Central memory CD8-positive, alpha-beta T cell (primary cell): ENCODE results near the gene LAMA2.

ENCODE experiments used
- ATAC-seq: fragments of 150-1000 bp; cut with Tn5 transposase; replicated peaks from 2 replicates; pipeline ENCODE4 v1.10.0; 2022; ENCODE audit warnings: mild to moderate bottlenecking, moderate FRiP score, moderate number of reproducible peaks; ENCODE audit not compliant: poor library complexity, severe bottlenecking; ENCODE audit errors: extremely low read depth
- DNase-seq, 2 donors: peaks; one replicate each; pipeline ENCODE4 v3.0.0; 2021; ENCODE audit warnings: low spot score in 2 of 2
- H3K27ac Mint-ChIP-seq: one replicate; pipeline ENCODE4 v1.8.0; 2022; ENCODE audit warnings: low read depth, mild to moderate bottlenecking, moderate library complexity, mixed read lengths
- H3K27me3 Mint-ChIP-seq: one replicate; pipeline ENCODE4 v1.8.0; 2022; ENCODE audit warnings: mixed read lengths
- H3K36me3 Mint-ChIP-seq: one replicate; pipeline ENCODE4 v1.8.0; 2022; ENCODE audit warnings: mild to moderate bottlenecking, moderate library complexity, mixed read lengths; ENCODE audit not compliant: insufficient read depth
- H3K4me1 Mint-ChIP-seq: one replicate; pipeline ENCODE4 v1.8.0; 2022; ENCODE audit warnings: mixed read lengths
- H3K4me3 Mint-ChIP-seq: one replicate; pipeline ENCODE4 v1.8.0; 2022; ENCODE audit warnings: mild to moderate bottlenecking, moderate library complexity, mixed read lengths
- H3K9me3 Mint-ChIP-seq: one replicate; pipeline ENCODE4 v1.8.0; 2022; ENCODE audit warnings: mixed read lengths

Gene LAMA2

DNA sequence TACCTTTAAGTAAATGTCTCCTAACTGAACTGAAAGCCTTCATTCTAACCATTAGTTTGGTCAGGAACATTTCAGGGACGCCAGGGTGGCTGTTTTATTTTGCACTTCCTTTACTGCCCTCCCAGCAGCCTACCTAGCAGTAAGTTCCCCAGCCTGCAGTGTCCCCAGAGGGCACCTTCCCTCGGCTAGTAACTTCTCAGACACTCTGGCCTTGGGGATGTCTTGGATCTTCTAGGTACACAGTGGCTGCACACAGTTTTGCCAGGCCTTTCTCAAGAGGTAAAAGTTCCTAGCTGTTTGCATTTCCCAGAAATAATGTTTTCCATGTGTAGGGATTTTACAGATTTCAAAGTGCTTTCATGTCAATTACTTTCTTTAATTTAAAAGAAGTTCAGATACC is 378 bp upstream of the LAMA2 start:
- no peaks in the 10 kb centered on the region for H3K36me3 Mint-ChIP-seq
- no peak overlapping the region for H3K4me3 Mint-ChIP-seq
- no peaks in the 10 kb centered on the region for H3K4me1 Mint-ChIP-seq
- H3K27me3 Mint-ChIP-seq, result peaks cover 20% of the 10 kb centered on the region
- H3K27ac Mint-ChIP-seq, result no peak overlapping the region
- ATAC-seq, result no peak
- DNase-seq, result no peak
- no peaks in the 10 kb centered on the region for H3K9me3 Mint-ChIP-seq

DNA sequence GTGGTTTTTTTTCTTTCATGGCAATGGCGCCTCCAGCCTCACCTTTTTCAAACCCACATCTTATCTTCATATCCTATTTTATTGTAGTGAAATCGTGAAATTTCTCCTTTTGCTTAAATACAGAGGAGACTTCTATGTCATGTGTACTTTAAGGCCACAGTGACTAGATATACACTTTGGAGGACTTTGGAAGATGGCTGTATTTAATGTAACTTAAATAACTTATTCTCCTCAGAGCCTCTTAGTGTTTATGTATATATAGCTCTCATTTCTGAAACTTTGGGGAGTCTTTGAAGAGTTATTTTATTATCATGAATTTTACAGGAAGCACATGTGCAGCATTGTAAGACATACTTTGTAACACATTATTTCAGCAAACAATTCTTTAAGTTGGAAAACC is 968 bp downstream of the LAMA2 start:
- Mint-ChIP-seq H3K9me3 (no peaks in the 10 kb centered on the region), H3K4me1 (no peaks in the 10 kb centered on the region), H3K4me3 (no peak overlapping the region), H3K27ac (no peak overlapping the region), H3K36me3 (no peaks in the 10 kb centered on the region), H3K27me3 (peaks cover 32% of the 10 kb centered on the region)
- ATAC-seq (no peak), DNase-seq (no peak)

DNA sequence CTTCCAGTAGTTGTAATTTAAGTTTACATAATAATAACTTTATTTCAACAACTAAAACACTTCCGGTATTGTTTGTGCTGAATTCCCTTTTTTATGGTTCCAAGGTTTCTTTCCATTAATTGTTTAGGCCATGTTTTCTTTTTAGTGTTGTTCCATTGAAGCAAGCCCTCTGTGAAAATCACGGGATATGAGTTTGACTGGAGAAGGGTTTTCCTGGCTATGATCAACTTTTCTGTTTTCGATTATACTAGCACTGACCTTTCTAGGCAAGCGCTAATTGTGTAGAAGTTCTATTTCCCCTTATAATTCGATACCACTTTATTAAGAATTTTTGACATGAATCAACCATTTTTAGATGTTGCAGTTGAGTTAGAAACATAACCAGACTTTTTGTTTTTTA is 2.4 kb downstream of the LAMA2 start:
- no peak overlapping the region for H3K4me3 Mint-ChIP-seq
- H3K9me3 Mint-ChIP-seq, result no peaks in the 10 kb centered on the region
- H3K4me1 Mint-ChIP-seq, result no peaks in the 10 kb centered on the region
- ATAC-seq (no peak), DNase-seq (no peak)
- peaks cover 32% of the 10 kb centered on the region for H3K27me3 Mint-ChIP-seq
- no peak overlapping the region for H3K27ac Mint-ChIP-seq
- H3K36me3 Mint-ChIP-seq, result no peaks in the 10 kb centered on the region

DNA sequence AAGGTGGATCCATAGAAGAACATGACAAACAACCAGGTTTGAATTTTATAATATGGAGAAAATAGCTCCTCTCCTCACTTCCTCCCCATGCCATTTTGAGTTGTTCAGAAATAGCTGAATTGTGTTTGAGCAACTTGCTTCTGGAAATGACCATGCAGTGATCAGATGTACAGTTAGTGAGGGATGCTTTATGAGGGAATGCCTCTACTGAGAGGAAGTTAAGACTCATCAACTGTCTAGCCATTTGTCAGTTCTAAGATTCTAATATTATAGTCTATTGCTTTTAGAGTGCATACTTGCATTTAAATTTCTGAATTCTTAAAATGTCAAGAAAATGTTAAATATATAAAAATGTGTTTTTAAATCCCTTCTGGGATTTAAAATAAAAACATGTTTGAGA is 3.8 kb downstream of the LAMA2 start:
- DNase-seq (no peak), ATAC-seq (no peak)
- Mint-ChIP-seq H3K9me3 (no peaks in the 10 kb centered on the region), H3K27ac (no peak overlapping the region), H3K36me3 (no peaks in the 10 kb centered on the region), H3K4me3 (no peak overlapping the region), H3K27me3 (peaks cover 32% of the 10 kb centered on the region), H3K4me1 (no peaks in the 10 kb centered on the region)

DNA sequence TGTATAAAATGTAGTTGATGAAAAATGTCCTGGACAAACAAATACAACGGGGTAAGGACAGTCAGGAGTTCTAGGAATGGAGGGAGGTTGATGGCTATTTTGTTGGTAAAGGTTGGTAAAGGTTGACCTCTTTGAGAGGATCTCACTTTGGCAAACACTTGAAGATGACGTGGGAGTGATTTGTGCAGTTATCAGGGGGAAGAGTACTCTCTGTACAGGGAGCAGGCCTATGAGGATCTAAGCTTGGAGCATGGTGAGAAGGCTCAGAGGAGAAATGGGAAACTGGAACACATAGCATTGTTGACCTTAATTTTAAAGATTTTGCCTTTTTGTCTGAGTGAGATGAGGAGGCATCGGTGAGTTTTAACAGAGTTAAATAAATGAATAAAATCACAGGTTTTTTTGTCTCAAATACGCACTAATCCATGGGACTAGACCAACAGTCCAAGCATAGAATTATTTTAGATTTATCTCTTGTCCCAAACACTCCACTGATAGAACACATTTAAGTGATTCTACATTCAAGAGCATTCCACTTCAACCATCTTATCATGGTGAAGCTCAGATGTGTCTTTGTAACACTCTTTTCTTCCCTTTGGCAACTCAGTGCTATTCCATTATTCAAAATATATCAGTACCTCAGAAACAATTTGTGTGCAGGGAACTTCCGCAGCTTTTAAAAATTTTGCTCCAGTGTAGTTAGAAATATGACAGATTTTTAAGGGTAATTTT is 5.7 kb downstream of the LAMA2 start:
- Mint-ChIP-seq H3K9me3 (no peaks in the 10 kb centered on the region), H3K36me3 (no peaks in the 10 kb centered on the region), H3K27ac (no peak overlapping the region), H3K4me3 (no peak overlapping the region), H3K4me1 (no peaks in the 10 kb centered on the region), H3K27me3 (peaks cover 14% of the 10 kb centered on the region)
- DNase-seq, result no peak
- ATAC-seq, result no peak

DNA sequence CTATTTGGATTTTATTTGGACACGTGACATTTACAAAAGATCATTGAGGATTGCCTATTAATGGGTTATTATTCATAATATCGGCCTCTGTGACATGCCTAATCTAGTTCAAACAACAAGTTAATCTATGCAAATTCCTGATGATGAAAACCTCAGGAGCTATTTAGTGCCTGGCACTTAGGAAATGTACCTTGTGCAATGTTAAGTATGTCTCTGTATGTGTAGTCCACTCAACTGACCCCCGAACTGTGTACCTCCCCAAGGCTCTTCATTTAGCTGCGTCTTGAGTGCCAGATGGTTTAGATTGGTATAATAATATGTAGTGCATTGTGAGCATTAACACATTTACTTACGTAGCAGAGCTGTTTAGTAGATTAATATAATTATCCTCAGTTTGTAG is 6.9 kb downstream of the LAMA2 start:
- H3K4me3 Mint-ChIP-seq, result no peak overlapping the region
- no peaks in the 10 kb centered on the region for H3K36me3 Mint-ChIP-seq
- H3K4me1 Mint-ChIP-seq, result no peaks in the 10 kb centered on the region
- DNase-seq (no peak), ATAC-seq (no peak)
- H3K9me3 Mint-ChIP-seq, result no peaks in the 10 kb centered on the region
- H3K27ac Mint-ChIP-seq, result no peak overlapping the region
- H3K27me3 Mint-ChIP-seq, result peaks cover 12% of the 10 kb centered on the region

DNA sequence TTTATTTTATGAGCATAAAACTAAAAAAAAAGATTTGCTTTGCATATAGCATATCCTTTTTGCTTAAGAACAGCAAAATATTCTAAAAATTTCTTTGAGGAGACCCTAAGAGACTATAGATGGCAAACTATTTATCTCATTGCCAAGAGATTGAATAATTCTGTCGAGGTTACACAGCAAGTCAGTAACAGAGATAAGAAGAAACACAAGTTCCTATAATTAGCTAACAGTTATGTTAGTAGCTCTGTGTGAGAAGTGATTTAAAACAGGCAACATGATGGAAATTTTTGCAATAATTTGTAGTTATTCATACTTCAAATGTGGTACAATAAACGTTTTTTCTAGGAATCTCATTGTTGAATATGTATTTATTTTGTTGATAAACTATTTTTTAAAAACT is 9.1 kb downstream of the LAMA2 start:
- ATAC-seq (no peak), DNase-seq (no peak)
- no peaks in the 10 kb centered on the region for H3K9me3 Mint-ChIP-seq
- peaks cover 12% of the 10 kb centered on the region for H3K27me3 Mint-ChIP-seq
- no peaks in the 10 kb centered on the region for H3K4me1 Mint-ChIP-seq
- H3K27ac Mint-ChIP-seq, result no peak overlapping the region
- H3K4me3 Mint-ChIP-seq, result no peak overlapping the region
- no peaks in the 10 kb centered on the region for H3K36me3 Mint-ChIP-seq

DNA sequence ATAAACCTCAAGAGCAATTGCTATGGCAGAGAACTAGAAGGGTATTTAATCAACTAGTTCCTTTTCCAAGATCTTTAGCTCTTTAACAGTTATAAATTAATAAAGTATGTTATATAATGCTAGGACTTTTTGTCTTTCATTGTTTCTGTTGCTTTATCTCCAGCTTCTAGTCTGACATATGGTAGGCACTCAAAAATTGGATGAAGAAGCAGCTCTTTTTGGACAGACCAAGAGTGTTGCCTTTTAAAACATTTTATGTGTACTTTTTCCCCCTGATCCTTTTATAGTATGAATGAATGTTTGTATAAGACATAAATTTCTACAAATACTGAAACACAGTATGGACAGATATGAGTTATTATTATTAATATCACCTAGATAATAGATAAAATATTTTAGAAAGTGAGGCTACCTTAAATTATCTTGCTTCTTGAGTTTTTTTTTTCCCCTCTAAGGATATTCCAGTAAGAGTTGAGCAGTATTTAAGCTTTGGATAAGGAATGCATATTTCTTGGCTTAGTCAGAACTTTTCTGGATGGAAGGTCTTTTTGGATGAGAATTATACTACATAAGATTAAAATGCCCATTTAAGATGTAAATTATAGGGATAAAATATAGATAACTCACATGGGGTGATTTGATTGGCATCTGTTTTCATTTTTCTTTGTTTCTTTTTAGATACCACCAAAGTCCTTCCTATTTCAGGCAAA is 16.6 kb downstream of the LAMA2 start:
- H3K36me3 Mint-ChIP-seq, result no peaks in the 10 kb centered on the region
- H3K27me3 Mint-ChIP-seq, result no peaks in the 10 kb centered on the region
- H3K4me3 Mint-ChIP-seq, result no peak overlapping the region
- DNase-seq, result no peak
- no peak overlapping the region for H3K27ac Mint-ChIP-seq
- no peaks in the 10 kb centered on the region for H3K9me3 Mint-ChIP-seq
- no peaks in the 10 kb centered on the region for H3K4me1 Mint-ChIP-seq
- no peak for ATAC-seq

DNA sequence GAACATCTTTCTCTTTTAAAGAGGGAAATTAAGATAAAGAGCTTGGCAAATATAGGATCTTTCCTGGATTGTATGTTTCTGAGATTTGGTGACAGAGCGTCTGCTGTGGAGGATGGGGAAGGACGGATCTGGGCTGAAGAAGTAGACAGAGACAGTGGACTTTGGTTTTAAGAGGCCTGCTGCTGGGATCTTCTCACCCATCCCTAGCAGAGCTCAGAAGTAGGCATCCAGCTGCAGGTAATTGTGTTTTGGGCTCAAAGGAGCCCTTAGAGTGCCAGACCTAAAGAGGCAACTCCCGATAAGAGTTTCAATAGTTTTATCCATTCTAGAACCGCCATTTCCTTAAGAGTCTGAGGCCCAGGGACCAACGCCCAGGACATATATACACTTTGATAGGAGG is 20.8 kb downstream of the LAMA2 start:
- Mint-ChIP-seq H3K4me1 (no peaks in the 10 kb centered on the region), H3K4me3 (no peak overlapping the region), H3K27ac (no peak overlapping the region), H3K27me3 (no peaks in the 10 kb centered on the region), H3K36me3 (no peaks in the 10 kb centered on the region), H3K9me3 (no peaks in the 10 kb centered on the region)
- ATAC-seq (no peak), DNase-seq (no peak)

DNA sequence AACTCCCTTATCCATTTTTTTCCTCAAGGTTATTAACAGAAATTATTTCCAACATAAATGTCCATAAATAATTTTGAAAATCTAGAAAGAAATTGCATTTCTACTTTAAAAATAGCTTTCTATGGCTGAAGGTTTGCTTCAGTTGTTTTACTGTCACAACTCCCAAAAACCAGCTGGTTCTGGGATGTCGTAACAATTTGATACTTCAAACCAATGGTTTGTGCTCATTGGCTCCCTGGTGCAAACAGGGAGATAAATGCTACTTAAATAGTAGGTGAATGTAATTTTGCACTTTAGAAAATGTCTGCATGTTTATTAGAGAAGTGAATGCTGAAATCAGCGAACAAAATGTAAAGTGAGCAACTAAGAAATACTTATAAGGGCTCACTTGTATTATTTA is 31.1 kb downstream of the LAMA2 start:
- Mint-ChIP-seq H3K4me1 (no peaks in the 10 kb centered on the region), H3K9me3 (peaks cover 6% of the 10 kb centered on the region), H3K4me3 (no peak overlapping the region), H3K27ac (no peak overlapping the region), H3K36me3 (no peaks in the 10 kb centered on the region), H3K27me3 (no peaks in the 10 kb centered on the region)
- ATAC-seq (no peak), DNase-seq (no peak)

DNA sequence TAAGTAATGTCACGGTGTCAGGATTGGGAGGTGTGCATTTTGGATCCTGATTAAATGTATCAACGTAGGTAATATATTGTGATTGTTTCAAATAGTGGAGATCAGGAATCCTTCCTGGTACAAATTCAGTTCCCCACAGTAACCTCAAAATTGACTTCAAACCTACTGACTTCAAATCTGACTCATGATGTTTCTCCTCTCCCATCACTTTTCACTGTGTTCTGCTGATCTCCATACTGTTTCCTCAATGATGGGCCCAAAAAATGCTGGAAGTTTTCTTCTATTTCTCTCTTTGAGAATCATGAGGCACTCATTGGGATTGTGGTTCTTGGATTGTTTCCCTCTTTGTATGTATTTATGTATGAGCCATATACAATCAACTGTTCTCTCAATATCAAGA is 35.9 kb downstream of the LAMA2 start:
- H3K9me3 Mint-ChIP-seq, result no peaks in the 10 kb centered on the region
- H3K27ac Mint-ChIP-seq, result no peak overlapping the region
- no peaks in the 10 kb centered on the region for H3K4me1 Mint-ChIP-seq
- ATAC-seq (no peak), DNase-seq (no peak)
- H3K4me3 Mint-ChIP-seq, result no peak overlapping the region
- H3K36me3 Mint-ChIP-seq, result no peaks in the 10 kb centered on the region
- no peaks in the 10 kb centered on the region for H3K27me3 Mint-ChIP-seq

DNA sequence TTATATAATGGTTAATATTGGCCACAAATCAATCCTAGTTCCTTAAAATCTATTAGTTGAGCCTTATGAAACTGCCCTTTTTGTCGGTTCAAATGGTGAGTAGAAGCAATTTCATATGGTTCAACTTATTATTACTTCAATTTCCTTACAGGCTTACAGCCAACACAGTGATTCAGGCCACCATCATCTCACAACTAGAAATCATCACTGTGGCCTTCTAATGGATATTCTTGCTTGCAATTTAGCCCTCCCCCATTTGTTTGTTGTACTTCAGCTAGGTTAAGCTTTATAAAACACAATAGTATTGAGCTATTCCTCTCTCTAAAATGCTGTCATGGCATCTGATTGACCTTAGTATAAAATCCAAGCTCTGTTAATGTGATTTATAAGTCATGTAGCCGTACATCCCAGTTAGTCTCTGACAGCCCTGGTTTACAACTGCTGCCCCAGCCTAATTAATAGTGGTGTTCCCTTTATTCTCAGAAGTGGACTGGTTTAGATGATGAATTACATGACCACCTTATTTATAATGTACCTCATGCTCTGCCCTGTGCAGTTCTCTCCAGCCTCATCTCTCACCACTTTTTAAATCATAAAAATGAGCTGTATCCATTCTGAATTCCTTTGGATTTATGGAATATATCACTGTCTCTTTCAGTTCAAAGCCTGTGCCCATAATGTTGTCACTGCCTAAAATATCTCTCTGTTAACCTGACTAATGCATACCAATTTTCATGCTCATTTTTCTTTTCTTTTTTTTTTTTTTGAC is 36.7 kb downstream of the LAMA2 start:
- Mint-ChIP-seq H3K9me3 (no peaks in the 10 kb centered on the region), H3K4me1 (no peaks in the 10 kb centered on the region), H3K36me3 (no peaks in the 10 kb centered on the region), H3K27ac (no peak overlapping the region), H3K4me3 (no peak overlapping the region), H3K27me3 (no peaks in the 10 kb centered on the region)
- DNase-seq (no peak), ATAC-seq (no peak)

DNA sequence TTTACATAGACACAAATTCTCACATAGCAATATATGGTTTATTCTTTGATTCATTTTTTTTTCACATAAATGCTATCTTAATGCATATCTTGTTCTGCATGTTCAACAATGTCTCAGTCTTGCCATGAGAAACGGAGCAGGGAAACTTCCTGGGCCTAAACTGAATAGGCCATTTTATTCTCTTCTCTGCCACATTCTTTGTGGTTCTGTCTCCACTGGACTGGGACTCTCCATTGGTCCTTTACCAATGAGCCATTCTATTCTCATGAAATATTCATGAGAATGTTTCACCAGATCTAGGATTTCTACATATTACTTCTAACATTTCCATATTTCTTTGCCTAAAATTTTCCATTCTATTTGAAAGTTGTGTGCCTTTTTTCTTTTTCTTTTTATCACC is 42.8 kb downstream of the LAMA2 start:
- Mint-ChIP-seq H3K36me3 (no peaks in the 10 kb centered on the region), H3K27ac (no peak overlapping the region), H3K9me3 (no peaks in the 10 kb centered on the region), H3K4me3 (no peak overlapping the region), H3K4me1 (no peaks in the 10 kb centered on the region), H3K27me3 (no peaks in the 10 kb centered on the region)
- DNase-seq (no peak), ATAC-seq (no peak)
